ENCODE measurements around the gene TPPP2.

TPPP2 gene

DNA sequence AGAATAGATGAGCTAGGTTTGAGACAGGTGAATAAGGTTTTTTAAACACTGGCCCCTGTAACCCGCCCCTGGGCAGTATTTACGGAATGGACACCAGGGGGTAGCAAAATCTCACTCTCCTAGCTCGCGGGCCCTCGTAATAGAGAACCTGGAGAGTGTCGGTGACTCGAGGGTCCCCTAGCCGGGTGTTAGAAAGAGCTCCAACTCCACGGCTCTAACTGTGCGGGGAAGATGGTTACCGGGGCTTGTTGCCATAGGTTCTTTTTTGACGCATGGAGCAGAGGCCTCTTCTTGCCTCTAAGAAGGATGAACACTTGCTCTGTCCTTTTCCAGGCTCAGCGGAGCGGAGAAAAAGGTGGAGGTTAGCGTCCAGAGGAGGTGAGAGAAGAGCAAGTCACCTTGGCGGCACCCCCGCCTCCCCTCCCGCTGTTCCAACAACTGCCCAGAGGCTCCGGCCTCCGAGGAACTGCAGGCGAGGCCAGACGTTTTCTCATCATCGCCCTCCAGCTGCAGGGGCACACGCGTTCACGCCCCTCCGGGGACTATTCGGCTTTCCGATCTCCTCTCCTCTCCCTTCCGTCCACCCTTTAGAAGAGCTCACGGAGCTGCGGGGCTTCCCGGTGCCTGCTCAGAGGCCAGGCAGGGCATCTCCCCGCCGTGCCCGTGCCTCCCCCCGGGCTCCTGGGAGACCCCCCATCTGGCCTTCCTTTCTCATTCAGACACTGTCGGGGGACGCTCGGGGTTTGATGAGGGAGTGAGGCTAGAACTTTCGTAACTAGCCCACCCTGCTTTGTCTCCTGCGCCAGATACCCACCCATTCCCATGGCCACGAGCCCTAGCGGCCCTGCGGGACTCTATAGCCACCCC is 38.7 kb downstream of the TPPP2 start:
- TF ChIP-seq, protein P1, sequence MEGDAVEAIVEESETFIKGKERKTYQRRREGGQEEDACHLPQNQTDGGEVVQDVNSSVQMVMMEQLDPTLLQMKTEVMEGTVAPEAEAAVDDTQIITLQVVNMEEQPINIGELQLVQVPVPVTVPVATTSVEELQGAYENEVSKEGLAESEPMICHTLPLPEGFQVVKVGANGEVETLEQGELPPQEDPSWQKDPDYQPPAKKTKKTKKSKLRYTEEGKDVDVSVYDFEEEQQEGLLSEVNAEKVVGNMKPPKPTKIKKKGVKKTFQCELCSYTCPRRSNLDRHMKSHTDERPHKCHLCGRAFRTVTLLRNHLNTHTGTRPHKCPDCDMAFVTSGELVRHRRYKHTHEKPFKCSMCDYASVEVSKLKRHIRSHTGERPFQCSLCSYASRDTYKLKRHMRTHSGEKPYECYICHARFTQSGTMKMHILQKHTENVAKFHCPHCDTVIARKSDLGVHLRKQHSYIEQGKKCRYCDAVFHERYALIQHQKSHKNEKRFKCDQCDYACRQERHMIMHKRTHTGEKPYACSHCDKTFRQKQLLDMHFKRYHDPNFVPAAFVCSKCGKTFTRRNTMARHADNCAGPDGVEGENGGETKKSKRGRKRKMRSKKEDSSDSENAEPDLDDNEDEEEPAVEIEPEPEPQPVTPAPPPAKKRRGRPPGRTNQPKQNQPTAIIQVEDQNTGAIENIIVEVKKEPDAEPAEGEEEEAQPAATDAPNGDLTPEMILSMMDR (IDR thresholded peaks at IDR 0.05; ENCODE audit: borderline replicate concordance, insufficient read depth, low read depth, low read length), result peak; percentile 26; the same call in 1 of the 2 replicates
- no peak overlapping the region for H3K4me3 ChIP-seq (ENCODE audit: low read depth, low read length)

DNA sequence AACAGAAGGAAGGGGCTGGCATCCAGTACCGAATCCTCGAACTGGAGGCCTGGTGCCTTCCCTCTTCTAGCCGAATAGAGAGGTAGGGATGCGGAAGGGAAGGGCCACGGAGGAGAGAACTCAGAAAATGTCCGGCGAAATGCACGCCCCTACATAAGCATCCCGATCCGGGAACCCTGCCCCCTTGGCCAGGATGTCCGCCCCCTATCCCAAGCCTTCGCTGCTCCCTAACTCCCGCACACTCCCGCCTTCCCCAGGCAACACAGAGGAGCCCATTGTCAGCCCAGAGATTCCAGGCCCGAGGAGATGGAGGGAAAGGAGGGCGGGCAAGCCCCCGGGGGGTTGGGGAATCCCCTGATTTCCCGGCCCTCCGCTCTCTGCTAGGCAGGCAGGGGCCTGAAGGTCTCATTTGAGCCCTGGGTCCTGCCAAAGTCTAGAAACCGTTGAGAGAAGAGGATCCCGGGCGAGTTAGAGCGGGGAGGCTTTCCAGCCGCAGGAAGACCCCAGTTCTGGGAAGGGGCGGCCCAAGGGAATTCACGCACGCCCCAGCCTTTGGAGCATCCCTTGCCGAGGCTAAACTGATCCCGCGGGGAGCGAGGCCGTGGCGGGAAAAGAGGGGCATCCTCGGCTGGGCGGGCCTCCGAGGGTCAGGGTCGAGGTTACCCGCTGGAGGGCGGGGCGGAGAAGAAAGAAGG is 39.5 kb downstream of the TPPP2 start:
- TF ChIP-seq, protein P1 (IDR thresholded peaks at IDR 0.05; ENCODE audit: borderline replicate concordance, insufficient read depth, low read depth, low read length), result no peak

DNA sequence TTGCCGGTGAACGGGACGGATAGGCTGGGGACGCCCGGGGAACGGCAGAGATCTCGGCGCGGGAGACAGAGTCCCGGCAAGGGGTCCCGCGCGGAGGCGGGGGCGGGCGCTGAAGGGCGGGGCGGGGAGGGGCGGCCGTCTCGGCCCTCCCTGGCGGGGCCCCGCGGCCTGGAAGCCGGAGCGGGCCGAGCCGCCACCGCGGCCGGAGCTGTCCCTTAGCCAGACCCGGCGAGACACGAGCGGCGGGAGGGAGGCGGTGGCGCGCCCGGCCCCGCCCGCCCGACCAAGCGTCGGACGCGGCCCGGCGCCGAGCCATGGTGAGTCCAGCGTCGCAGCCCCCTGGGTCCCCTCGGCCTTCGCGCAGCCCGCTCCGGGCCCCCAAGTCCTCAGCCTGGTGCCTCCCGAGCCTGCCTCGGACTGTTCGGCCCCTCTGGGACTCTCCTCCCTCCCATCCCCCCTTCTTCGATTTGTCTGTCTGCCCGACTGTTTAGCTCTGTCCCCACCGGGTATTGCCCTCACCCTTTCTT is 40.1 kb downstream of the TPPP2 start, which contains the start of gene ARHGEF40:
TSS of gene ARHGEF40 (plus strand) at position 222 of the 527 bp plus-strand sequence. CDS start at position 315, 93 bp downstream.
- TF ChIP-seq, protein P1 (IDR thresholded peaks at IDR 0.05; ENCODE audit: borderline replicate concordance, insufficient read depth, low read depth, low read length), result no peak
- peak within 1 kb of the TSS; percentile 27 for H3K4me3 ChIP-seq (ENCODE audit: low read depth, low read length)

More for the DNA sequence above, 39.5 kb downstream of the TPPP2 start:
- no peak overlapping the region for H3K4me3 ChIP-seq (ENCODE audit: low read depth, low read length)

DNA sequence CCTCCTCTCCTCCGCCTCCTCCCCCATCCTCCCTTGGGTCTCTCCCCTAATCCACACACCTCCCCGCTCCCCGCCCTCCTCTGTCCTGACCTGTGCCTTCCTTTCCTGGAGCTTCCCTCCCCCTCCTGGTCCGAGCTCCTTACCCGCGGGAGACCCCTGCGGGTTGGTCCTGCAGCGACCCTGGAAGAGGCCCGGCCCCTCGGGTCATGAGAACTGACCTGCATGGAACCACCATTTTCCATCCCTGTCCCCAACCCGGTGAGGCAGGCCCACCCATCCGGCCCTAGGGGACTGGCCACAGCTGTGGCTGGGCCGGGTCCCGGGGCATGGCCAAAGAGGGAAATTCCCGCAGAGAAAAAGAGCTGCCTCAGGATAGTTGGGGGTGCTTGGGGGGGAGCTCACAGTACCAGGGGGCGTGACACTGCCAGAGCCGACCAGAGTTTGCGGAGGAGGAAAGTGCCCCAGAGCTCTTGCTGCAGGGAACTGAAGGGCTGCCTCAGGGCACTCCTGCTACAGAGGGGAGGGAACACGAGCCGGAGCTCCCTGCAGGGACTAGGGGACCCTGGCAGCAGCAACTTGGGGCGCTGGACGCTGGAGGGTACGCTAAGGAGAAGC is 40.7 kb downstream of the TPPP2 start:
- TF ChIP-seq, protein P1 (IDR thresholded peaks at IDR 0.05; ENCODE audit: borderline replicate concordance, insufficient read depth, low read depth, low read length), result no peak
- H3K4me3 ChIP-seq (ENCODE audit: low read depth, low read length), result peak overlapping the region; percentile 27

DNA sequence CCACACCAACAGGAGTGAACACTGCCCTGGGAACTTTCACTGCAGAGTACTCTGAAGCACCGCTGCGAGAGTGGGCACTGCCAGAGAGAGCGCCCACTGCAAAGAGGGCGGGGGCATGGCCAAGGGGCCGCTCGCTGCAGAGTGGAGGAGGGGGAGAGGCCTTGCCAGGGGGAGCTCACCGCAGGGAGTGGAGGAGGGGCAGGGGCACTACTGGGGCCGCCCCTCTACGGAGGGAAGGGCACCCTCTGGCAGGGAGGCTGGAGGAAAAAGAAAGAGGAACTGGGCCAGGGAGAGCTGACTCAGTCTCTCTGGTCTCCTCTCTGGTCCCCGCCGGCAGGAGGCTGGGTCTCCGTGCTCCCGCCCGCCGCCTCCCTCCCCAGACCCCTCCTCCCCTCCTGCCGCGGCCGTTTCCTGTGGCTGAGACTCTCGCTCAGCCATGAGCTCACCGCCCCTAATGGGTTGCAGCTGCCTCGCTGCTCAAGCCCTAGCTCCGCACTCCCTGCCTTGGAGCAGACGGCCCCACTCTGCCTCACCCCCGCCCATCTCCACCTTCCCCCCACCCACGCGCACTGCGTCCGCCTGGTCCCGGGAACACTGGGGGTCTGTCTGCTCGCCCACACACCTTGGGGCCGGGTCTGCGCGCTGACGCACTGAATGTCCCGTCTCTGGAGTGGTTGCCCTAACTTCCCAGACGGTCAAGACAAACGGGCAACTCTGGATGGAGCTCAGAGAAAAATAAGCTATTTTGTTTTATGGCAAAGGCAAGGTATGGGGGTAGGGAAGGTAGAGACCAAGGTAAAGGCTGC is 41.4 kb downstream of the TPPP2 start:
- H3K4me3 ChIP-seq (ENCODE audit: low read depth, low read length), result no peak overlapping the region
- TF ChIP-seq, protein P1 (IDR thresholded peaks at IDR 0.05; ENCODE audit: borderline replicate concordance, insufficient read depth, low read depth, low read length), result no peak

DNA sequence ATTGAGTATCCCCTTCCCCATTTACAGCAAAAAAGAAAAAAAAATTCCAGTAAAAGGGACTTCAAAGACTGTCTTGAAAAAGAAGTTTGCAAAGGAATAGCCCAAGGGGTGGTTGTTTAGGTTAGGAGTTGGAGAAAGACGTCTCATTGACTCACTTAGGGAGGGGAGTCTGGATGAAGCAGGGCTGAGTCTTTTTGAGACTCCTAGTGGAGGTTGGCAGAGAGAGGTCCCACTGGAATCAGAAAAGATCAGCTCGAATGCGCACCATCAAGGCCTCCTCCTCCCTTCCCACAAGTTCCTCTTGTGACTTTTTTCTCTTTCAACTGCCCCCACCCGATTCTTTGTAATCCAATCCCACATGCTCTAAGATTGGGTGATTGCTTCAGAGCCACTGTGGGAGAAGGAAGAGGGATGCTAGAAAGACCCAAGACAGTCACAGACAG is 42.0 kb downstream of the TPPP2 start:
- TF ChIP-seq, protein P1 (IDR thresholded peaks at IDR 0.05; ENCODE audit: borderline replicate concordance, insufficient read depth, low read depth, low read length), result no peak
- H3K4me3 ChIP-seq (ENCODE audit: low read depth, low read length), result no peak overlapping the region
